Measurements from ENCODE around the gene SLC22A8. TPM values are rescaled to one million over a fixed set of nuclear protein-coding genes. Genes with fewer than 3 reads are reported as not detected.
"Not testable (repeated sequence)": the region's sequence is repeated elsewhere in the genome, so short reads cannot be mapped to it uniquely, and the experiment has no call there.

Gene SLC22A8, protein sequence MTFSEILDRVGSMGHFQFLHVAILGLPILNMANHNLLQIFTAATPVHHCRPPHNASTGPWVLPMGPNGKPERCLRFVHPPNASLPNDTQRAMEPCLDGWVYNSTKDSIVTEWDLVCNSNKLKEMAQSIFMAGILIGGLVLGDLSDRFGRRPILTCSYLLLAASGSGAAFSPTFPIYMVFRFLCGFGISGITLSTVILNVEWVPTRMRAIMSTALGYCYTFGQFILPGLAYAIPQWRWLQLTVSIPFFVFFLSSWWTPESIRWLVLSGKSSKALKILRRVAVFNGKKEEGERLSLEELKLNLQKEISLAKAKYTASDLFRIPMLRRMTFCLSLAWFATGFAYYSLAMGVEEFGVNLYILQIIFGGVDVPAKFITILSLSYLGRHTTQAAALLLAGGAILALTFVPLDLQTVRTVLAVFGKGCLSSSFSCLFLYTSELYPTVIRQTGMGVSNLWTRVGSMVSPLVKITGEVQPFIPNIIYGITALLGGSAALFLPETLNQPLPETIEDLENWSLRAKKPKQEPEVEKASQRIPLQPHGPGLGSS
- not detected in 2 replicates for total RNA-seq (ENCODE audit: low replicate concordance)

DNA sequence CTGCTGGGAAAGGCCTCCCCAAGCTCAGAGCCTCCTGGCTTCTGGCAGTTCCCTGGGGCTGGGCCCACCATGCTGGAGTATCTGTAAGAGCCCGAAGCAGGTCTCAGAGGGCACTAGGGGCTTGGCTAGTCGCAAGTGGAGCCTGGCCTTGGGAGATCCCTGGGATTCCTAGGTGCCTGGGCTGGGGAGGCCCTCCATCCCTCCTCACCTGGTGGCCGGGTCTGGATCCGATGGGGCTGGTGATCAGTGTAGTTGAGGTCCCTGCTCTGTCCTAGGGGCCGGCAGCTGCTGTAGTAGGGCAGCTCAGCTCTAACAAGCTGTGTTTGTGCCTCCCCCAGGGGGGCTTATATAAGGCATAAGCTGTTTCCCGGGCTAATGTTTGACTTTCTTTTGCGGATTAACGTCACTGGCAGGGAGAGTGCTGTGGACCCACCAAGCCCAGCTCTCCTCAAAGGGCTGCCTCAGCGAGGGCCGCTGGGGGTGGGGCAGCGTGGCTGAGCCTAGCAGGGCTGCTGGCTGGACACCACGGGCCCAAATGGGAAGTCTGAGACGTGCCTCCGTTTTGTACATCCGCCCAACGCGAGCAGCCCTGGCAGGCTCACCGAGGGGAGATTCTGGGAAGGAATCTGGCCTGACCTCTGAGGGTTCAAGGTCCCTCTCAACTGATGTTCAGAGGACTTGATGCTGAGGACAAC, at the start of gene SLC22A8:
TSS of gene SLC22A8 (minus strand) at position 321 of the 695 bp plus-strand sequence. CDS start 883 bp downstream, outside the sequence.
- TF ChIP-seq EZH2phosphoT487 (IDR thresholded peaks at IDR 0.05) (no peak), EZH2 (IDR thresholded peaks at IDR 0.05) (no peak)
- TF ChIP-seq, protein P1, sequence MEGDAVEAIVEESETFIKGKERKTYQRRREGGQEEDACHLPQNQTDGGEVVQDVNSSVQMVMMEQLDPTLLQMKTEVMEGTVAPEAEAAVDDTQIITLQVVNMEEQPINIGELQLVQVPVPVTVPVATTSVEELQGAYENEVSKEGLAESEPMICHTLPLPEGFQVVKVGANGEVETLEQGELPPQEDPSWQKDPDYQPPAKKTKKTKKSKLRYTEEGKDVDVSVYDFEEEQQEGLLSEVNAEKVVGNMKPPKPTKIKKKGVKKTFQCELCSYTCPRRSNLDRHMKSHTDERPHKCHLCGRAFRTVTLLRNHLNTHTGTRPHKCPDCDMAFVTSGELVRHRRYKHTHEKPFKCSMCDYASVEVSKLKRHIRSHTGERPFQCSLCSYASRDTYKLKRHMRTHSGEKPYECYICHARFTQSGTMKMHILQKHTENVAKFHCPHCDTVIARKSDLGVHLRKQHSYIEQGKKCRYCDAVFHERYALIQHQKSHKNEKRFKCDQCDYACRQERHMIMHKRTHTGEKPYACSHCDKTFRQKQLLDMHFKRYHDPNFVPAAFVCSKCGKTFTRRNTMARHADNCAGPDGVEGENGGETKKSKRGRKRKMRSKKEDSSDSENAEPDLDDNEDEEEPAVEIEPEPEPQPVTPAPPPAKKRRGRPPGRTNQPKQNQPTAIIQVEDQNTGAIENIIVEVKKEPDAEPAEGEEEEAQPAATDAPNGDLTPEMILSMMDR (IDR thresholded peaks at IDR 0.05) = no peak
- H3K27me3 ChIP-seq = no peaks in the 10 kb centered on the region
- no peak within 1 kb of the TSS for H3K9ac ChIP-seq
- DNase-seq (ENCODE audit: low spot score) = peak; percentile 68
- Mint-ChIP-seq H3K36me3 (no peaks in the 10 kb centered on the region), H3K27ac (peak within 1 kb of the TSS; percentile 77), H3K9me3 (no peaks in the 10 kb centered on the region), H3K4me3 (peak within 1 kb of the TSS; percentile 11), H3K27me3 (ENCODE audit: insufficient read depth, low read depth) (peaks cover 6% of the 10 kb centered on the region), H3K4me1 (peaks cover 39% of the 10 kb centered on the region)
- H3K27ac ChIP-seq = no peak within 1 kb of the TSS
- no peak within 1 kb of the TSS for H3K4me3 ChIP-seq
- H3F3A ChIP-seq (ENCODE audit: low read depth) = peaks cover 18% of the 10 kb centered on the region
- no peak within 1 kb of the TSS for H2AFZ ChIP-seq (replicated peaks)
- no peaks in the 10 kb centered on the region for H3K36me3 ChIP-seq
- no peaks in the 10 kb centered on the region for H3K9me3 ChIP-seq (ENCODE audit: low read depth)
- peak within 1 kb of the TSS; percentile 64 for H3K4me2 ChIP-seq
- H3K79me2 ChIP-seq (ENCODE audit: low read depth) = no peaks in the 10 kb centered on the region
- H4K20me1 ChIP-seq (ENCODE audit: low read depth) = peaks cover 6% of the 10 kb centered on the region
- peaks cover 29% of the 10 kb centered on the region for H3K4me1 ChIP-seq

DNA sequence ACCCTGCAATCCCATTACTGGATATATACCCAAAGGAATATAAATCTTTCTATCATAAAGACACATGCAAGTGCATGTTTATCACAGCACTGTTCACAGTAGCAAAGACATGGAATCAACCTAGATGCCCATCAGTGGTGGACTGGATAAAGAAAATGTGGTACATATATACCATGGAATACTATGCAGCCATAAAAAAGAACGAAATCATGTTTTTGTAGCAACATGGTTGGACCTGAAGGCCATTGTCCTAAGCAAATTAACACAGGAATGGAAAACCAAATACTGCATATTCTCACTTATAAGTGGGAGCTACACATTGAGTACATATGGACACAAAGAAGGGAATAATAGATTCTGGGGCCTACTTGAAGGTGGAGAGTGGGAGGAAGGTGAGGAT, 30.6 kb upstream of the SLC22A8 start:
- DNase-seq (ENCODE audit: low spot score); H3K27ac Mint-ChIP-seq; H3F3A ChIP-seq (ENCODE audit: low read depth); H3K9me3 ChIP-seq (ENCODE audit: low read depth); H3K27me3 ChIP-seq; H3K27ac ChIP-seq; H3K9me3 Mint-ChIP-seq; H2AFZ ChIP-seq (replicated peaks); H4K20me1 ChIP-seq (ENCODE audit: low read depth); H3K79me2 ChIP-seq (ENCODE audit: low read depth); H3K27me3 Mint-ChIP-seq (ENCODE audit: insufficient read depth, low read depth); H3K4me2 ChIP-seq; H3K4me3 ChIP-seq; H3K36me3 Mint-ChIP-seq; H3K9ac ChIP-seq; H3K4me1 Mint-ChIP-seq; H3K4me1 ChIP-seq; H3K36me3 ChIP-seq; H3K4me3 Mint-ChIP-seq: not testable (repeated sequence)

DNA sequence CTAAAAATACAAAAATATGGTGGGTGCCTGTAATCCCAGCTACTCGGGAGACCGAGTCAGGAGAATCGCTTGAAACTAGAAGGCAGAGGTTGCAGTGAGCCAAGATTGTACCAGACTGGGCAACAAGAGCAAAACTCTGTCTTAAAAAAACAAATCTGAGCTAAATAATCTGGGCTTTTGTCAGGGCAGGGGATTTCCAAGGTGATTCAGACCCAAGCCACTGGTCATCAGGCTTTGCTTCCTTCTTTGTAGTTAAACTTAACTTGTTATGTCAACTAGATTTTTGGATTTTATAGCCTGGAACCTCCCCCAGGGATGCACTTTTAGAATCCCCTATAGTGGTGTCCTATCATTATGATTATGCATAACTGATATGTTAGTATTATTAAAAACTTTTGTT, 27.0 kb upstream of the SLC22A8 start:
- Mint-ChIP-seq H3K36me3 (no peaks in the 10 kb centered on the region), H3K27ac (no peak overlapping the region), H3K27me3 (ENCODE audit: insufficient read depth, low read depth) (peaks cover 2% of the 10 kb centered on the region), H3K9me3 (peaks cover 11% of the 10 kb centered on the region), H3K4me1 (no peaks in the 10 kb centered on the region), H3K4me3 (no peak overlapping the region)
- Histone ChIP-seq H4K20me1 (ENCODE audit: low read depth) (no peaks in the 10 kb centered on the region), H2AFZ (replicated peaks) (no peak overlapping the region), H3F3A (ENCODE audit: low read depth) (no peaks in the 10 kb centered on the region), H3K4me1 (no peaks in the 10 kb centered on the region), H3K9ac (no peak overlapping the region), H3K79me2 (ENCODE audit: low read depth) (no peaks in the 10 kb centered on the region), H3K9me3 (ENCODE audit: low read depth) (no peaks in the 10 kb centered on the region), H3K4me3 (no peak overlapping the region), H3K27me3 (no peaks in the 10 kb centered on the region), H3K27ac (no peak overlapping the region), H3K4me2 (no peak overlapping the region), H3K36me3 (no peaks in the 10 kb centered on the region)
- DNase-seq (ENCODE audit: low spot score) = no peak
- TF ChIP-seq EZH2 (IDR thresholded peaks at IDR 0.05) = no peak
- TF ChIP-seq EZH2phosphoT487 (IDR thresholded peaks at IDR 0.05) = no peak
- TF ChIP-seq, protein P1 (IDR thresholded peaks at IDR 0.05) = no peak

Data from neural progenitor cell (in vitro differentiated cells).